ENCODE results near the gene LANCL2.
A peak's percentile ranks its signal among the peaks of the same experiment; 100 is the strongest.

Gene LANCL2

GRCh38 chr7:55472928-55473725 lies 108.0 kb downstream of the LANCL2 start:
- no peak for DNase-seq

GRCh38 chr7:55473932-55474331 lies 108.8 kb downstream of the LANCL2 start:
- no peak for DNase-seq

DNA sequence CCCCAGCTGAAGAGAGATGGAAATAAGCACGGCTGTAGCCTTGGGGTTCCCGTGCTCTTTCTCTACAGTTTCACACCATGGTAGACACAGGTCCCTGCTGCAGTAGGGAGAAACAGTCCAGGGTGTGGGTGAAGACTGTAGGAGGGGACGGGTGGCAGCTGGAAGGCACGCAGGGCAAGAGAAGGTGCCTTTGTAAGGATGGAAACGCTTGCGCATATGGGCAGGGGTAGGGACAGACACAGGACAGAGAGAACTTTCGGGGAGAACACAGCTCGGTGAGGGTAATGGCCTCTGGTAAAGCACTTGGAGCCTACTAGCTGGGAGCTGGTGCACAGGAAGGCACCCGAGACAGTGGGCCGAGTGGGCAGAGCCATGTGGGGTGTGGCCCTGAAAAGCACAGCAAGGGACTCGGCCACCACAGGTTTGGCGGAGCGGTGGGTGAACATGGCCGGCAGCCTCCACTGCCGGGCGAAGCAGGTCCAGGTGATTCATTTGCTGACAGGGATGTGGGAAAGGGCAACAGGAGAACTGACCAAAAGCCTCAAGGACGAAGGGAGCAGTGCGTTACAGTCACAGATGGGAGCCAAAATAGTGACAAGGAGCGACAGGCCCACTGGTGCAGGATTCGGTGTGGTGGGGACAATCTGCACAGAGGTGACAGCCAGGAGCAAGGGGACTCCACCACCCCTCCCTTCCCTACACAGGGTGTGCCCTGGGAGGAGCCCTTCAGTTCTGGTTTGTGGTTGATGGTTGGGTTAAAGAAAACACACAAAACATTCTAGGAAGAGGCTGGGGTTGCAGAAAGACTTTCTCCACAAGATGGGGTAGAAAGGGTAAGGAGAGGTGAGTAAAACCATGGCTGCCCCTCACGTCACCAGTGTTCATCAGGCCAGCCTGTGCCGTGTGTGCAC lies 110.1 kb downstream of the LANCL2 start:
- no peak for DNase-seq

GRCh38 chr7:55475855-55476803 lies 111.0 kb downstream of the LANCL2 start:
- no peak for DNase-seq

GRCh38 chr7:55476852-55477780 lies 112.0 kb downstream of the LANCL2 start:
- DNase-seq = no peak

DNA sequence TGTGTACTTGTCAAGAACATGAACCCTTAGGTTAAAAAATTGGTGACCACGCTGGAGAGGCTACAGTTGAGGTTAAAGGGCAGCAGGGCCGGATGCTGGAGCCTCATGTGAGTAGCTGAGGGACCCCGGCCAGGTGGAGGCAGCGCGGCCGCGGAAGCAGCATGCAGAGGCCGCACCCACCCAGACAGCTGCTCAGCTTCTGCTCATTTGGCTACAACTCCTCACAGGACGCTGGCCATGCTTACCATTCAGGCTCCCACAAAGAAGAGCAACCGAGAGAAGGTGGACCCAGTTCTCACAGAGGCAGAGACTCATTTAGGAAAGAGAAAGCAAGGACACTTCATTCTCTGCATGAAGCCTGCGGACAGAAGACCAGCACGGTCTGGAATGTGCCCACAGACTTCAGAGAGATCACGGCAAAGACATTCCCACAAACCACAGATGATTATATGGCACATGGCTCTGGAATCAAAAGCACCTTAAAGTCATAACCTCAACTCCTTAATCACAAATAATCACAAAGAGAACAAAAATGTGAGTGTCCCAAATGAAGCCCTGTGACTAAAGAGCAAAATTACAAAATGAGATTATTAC lies 112.7 kb downstream of the LANCL2 start:
- no peak for DNase-seq

- peak in 1 of 4 experiments; percentile 2 for DNase-seq
Measured at GRCh38 chr7:55478700-55479099, 113.6 kb downstream of the LANCL2 start.

DNA sequence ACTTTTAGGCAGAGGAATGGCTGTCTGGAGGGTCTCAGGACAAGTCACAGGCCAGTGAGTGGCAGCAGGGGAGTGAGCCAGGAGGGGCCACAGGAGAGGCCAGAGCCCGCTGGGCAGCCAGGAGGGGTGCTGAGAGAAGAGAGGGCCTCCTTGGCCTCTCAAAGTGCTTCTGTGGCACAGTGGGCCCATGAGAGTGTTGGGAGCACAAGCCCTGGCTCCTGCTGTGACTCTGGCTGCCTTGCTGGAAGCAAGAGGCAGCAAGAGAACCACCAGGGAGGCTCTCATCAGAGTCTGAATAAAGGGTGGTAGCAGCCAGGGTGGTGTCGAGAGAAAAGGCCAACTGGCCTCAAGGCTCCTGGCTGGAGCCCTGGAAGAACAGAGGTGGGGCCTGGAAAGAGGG lies 116.0 kb downstream of the LANCL2 start:
- no peak for DNase-seq

DNA sequence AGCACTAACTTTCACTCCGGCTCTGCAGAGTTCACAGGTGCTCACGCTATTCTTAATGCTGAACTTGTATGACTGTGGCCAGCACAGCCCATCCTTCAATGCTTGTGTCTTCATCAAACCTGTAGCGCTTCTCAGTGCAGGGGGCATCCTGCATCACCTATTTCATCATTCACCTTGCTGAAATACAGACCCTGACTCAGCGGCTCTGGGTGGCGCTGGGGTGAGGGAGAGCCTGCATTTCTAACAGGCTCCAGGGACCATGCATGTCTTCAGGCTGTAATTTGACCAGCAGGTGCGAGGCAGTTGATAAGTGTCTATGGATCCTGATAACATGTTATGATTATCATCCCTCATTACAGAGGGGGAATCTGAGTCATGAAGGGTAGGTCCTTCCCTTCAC lies 117.9 kb downstream of the LANCL2 start:
- DNase-seq = no peak

All from suppressor macrophage (primary cell).